ENCODE results near the gene TMEM98.
"Not testable (repeated sequence)": the region's sequence is repeated elsewhere in the genome, so short reads cannot be mapped to it uniquely, and the experiment has no call there.

The TMEM98 gene

DNA sequence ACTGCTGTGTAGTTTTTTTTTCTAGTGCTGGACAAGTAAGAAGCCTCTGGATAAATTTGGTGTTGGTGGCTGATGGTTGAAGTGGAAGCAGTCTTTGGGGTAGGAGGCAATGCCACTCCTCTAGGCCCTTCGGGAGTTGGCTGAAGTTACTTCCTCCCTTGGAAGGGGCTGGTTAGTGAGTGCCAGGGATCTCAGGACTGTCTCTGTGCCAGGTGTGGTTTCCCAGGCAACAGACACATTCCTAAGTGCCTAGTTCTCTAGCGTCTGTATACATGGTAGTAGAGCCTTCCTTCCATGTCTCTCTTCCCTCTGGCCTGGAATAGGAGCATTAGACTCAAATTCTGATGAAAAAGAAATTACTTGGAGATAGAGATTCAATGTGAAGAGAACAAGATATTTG, 15.3 kb downstream of the TMEM98 start:
- no peak for DNase-seq (ENCODE audit: low read depth)

DNA sequence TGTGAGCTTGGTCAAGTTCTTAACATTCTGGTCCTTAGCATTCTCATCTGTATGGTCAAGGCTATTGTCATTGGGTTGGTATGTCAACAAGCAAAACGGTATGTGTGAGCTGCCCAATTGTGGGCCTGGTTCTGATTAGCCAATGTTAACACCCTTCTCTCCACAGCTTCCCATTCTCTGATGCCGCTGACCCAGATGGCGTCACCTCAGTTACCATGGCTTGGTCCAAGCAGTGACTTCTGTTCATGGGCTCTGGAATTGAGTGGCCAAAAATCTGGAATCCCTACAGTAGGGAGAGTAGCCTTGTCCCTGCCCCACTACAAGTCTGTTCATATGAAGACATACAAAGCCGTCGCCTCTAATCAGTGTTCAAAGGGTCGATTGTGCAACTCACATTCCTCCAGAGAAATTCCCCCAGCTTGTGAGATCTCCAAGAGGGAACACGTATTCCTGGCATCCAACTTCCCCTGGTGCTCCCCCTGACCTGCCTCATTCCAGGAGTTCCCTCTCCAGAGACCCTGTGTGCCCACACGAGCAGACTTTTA, 15.8 kb downstream of the TMEM98 start:
- DNase-seq (ENCODE audit: low read depth), result no peak

DNA sequence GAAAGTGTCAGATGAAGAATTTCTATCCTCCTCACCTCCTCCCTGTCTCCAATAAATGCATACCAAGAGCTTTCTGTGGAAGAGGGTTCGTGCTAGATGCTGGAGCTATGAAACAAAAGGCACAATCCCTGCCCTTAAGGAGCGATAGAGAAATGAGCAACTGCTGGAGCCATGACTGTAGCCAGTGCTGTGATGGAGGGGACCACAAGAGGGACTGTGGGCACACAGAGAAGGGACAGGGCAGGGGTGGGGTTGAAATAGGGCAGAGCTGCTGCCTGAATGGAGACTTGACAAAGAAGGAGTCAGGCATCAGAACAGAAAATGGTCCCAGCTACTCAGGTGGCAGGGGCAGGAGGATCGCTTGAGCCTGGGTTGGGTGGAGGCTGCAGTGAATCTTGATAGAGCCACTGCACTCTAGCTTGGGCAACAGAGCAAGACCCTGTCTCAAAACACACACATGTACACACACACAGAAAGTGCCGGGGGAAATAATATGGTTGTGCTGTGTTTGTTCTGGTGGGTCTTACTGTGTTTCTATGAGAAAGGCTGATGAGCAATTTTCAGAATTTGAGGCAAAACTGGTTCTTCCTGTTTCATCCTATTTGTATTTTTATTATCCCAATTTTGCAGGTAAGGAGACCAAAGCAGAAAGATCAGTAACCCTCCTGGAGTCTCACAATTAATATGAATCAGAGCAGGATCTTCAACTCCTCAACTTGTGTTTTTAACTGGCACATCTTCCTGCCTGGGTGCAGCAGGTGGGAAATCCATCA, 16.5 kb downstream of the TMEM98 start:
- no peak for DNase-seq (ENCODE audit: low read depth)

DNA sequence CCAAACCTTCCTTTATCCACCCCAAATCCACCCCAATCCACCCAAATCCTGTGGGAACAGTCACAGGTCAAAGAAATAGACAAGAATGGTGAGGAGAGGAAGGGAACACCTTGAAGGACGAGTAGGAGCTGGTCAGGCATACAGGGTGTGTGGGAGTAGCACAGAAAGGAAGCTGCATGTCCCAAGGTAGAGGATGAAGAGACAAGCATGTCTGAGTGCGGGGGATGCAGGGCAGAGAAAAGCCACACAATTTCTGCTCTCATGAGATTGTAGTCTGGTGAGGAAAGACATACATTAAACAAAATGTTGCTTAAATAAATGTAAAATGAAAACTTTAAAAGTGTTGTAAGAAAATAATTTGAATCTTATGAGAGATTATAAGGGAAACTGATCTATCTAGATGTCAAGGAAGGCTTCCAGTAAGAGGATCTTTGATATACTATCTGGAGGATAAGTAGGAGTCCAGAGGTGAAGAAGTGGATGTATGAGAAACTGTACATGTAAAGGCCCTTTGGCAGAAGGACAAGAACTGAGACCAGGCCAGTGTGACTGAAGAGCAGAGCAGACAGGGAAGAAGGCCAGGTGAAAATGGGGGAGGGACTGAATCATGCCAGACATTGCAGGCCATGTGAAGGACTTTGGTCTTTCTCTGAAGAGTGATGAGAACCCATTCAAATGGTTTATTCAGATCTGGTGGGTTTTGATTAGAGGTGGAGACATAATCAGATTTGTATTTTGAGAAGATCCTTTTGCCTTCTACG, 18.6 kb downstream of the TMEM98 start:
- no peak for DNase-seq (ENCODE audit: low read depth)

DNA sequence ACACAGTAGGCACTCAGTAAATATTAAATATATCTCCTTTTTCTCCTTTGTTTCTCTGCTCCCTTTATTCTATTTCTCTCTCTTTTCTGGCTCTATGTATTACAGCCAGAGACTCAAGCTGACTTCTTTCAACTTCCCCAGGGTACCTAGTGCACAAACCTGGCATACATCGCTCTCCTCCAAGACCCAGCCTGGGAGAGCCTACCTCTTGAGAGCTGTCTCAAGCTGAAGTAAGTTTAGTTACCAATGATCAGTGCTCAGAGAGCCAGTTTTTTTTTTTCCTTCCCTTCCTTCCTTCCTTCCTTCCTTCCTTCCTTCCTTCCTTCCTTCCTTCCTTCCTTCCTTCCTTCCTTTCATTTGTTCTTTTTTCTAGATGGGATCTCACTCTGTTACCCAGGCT, 19.8 kb downstream of the TMEM98 start:
- DNase-seq (ENCODE audit: low read depth), result no peak

DNA sequence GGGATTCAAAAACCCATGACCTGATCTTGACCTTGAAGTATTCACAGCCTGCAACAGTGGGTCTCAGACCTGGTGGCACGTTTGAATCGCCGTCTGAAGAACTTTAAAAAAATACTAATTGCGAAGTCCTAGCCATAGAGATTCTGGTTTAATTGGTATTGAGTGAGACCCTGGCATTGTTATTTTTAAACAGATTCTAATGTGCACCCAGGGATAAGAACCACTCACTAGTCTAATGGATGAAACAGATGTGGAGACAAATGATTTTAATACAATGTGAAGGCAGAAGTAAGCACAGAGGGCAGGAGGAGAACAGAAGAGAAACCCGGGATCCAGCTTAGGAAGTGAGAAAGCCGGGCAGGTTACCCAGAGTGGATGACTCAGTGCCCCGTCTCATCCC, 21.2 kb downstream of the TMEM98 start:
- no peak for DNase-seq (ENCODE audit: low read depth)

DNA sequence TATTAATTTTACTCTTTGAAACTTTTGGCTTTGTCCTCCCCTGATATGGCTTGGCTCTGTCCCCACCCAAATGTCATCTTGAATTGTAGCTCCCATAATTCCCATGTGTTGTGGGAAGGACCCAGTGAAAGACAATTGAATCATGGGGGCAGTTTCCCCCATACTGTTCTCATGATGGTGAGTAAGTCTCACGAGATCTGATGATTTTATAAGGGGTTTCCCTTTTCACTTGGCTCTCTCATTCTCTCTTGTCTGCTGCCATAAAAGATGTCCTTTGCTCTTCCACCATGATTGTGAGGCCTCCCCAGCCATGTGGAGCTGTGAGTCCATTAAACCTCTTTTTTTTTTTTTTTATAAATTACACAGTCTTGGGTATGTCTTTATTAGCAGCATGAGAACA, 24.5 kb downstream of the TMEM98 start:
- DNase-seq (ENCODE audit: low read depth), result not testable (repeated sequence)

DNA sequence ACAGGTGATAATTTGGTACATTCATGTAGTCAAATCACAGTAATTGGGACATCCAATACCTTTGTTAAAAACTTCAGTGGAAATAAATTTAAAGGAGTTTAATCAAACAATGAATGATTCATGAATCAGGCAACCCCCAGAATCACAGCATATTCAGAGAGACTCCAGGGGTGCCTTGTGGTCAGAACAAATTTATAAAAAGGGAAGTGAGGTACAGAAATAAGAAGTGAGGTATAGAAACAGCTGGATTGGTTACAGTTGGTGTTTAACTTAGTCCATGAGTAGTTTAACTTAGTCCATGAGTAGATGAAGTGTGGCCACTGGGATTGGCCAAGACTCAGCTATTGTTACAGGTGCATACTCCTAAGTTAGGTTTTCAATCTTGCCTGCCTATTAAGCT, 25.1 kb downstream of the TMEM98 start:
- DNase-seq (ENCODE audit: low read depth), result no peak

DNA sequence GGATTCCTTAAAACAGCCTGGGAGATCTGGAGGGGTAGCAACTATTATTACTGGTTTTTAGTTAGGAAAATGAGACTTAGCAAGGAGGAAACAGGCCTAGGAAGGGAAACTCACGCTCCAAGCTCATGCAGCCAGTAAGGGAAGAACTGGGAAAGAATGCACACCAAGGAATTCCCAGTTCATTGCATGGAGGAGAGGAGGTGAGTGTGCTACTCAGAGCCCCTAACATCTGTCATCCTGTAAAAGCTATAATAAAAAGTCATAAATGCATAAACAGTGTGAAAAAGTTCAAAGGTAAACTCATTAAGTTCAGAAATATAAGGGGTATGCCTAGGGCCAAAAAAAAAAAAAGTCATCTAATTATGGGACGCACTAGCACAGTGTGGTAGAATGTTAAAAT, 25.9 kb downstream of the TMEM98 start:
- no peak for DNase-seq (ENCODE audit: low read depth)

DNA sequence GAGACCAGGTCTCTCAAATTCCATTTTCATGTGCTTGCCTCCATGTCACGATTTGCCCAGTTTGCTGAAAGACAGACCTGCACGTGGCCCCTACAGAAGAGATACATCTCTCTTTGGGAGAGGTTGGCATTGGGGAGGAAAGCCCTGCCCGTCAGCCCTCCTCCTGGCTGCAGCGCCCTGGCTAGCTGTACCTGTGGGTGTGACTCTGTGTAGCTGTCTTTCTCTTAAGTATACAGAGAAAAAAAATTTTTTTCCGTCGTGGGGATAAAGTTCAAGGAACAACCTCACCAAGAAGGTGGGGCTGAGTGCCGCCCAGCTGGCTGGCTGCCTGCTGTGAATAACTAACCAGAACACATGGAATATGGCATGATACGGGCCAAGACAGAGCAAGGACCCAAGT, 26.5 kb downstream of the TMEM98 start:
- no peak for DNase-seq (ENCODE audit: low read depth)

DNA sequence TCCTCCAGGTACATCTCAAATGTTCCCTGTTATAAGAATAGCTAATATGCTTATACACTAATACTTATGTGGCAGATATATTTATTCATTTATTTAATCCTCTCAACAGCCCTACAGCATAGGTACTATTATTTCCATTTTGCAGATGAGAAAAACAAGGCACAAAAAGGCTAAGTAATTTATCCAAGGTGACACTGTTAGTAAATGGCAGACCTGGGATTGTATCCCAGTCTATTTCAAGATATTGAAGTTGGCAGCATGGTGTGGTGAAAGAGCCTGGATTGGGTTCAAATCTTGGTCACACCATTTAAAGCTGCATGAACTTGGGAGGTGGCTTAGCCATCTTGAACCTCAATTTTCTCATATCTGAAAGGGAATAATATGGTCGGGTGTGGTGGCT, 27.2 kb downstream of the TMEM98 start:
- DNase-seq (ENCODE audit: low read depth), result no peak

DNA sequence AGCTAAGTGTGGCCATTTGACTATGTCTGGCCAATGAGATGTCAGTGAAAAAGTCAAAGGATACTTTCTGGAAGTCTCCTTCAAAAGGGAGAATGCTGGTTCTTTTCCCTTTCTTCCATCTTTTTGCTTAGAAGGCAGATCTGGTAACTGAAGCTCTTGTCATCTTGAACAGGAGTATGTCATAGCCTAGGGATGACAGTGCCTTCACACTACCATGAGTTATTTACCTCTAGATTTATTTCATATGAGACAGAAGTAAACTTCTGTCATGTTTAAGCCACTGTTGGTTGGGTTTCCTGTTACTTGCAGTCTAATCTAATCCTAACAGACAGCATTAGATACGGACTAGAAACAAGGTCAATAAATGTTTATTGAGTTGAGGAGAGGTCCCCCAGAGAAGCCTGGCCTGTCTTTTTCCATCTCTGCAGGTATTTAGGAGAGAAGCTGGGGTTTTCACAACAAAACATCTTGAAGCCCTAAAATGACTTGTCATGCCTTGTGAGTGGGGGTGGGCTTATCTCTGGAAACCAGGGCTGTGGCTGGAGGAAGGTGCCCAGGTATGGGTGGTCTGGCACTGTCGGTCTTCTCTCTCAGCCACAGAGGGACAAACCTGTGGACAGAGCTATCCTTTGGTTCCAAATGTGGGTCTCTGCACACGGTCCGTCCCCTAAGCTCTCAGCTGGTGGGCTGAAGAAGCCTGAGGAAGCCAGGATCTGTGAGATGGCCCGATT, 28.5 kb downstream of the TMEM98 start:
- no peak for DNase-seq (ENCODE audit: low read depth)

DNA sequence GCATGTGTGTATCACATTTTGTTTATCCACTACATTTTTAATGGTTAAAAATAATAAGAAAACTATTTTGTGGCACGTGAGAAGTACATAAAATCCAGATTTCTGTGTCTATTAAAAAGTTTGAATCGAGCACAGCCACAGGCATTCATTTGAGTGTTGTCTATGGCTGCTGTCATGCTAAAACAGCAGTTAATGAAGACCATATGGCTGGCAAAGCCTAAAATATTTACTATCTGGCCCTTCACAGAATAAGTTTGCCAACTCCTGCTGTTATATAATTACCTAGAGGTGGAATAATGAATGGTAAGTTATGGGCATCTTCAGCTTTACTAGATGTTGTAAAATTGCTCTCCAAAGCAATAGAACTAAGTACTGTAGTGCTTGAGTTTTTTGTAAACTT, 30.5 kb downstream of the TMEM98 start:
- no peak for DNase-seq (ENCODE audit: low read depth)

DNA sequence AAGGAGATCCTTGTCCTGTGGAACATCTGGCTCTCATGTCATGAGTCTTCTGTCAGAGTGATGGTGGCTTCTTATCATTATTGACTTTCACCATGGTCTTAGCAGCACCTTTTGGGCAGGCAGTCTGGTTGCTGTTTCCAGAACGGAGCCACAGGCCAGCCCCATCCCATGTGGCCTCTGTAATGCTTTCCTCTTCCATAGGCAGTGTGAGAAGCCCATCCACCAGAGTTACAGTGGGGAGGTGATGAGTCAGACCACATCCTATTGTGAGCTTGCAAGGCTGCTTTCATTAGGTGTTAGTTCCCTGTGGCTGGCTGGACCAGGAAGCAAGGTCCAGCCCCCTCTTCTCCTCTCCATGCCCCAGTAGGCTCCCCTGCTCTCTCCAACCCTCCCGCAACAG, 32.9 kb downstream of the TMEM98 start:
- DNase-seq (ENCODE audit: low read depth), result no peak

DNA sequence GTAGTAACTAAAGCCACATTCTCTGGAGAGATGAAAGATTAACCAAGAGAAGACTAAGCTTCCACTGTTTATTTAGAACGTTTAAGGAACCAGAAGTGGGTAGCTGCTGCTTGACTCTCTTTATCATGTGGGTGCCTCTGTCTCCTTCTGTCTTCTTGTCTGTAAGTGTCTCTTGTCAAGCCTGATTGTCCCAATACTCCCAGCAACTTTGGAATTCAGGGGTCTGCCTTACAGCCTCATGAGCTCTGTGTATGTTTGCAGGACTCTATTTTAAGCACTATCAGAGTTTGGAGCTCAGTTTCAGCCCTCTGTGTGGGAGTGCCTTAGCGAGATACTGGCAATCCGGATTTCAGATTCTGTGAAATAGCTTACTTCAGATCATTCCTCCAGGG, 34.4 kb downstream of the TMEM98 start:
- no peak for DNase-seq (ENCODE audit: low read depth)

DNA sequence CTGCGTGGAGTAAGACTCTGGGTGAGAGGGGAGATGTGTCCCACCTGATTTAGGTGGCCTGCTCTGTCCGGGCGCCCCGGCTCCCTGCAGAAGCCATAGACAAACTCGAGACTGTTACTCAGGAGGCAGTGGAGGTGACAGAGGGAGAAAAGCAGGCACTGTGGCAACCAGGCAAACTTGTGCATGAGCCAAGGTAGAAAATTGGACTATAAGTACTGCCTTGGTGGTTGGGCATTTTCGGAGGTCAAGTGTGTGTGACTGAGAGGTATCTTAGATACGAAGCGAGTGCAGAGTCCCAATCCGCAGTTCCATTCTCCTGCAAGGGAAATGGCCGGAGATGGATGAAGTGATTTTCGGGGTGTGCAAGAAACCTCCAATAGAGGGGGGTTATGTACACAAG, 36.6 kb downstream of the TMEM98 start:
- DNase-seq (ENCODE audit: low read depth), result no peak

DNA sequence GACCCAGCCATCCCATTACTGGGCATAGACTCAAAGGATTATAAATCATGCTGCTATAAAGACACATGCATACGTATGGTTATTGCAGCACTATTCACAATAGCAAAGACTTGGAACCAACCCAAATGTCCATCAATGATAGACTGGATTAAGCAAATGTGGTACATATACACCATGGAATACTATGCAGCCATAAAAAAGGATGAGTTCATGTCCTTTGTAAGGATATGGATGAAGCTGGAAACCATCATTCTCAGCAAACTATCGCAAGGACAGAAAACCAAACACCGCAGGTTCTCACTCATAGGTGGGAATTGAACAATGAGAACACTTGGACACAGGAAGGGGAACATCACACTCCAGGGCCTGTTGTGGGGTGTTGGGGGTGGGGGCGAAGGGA, 41.3 kb downstream of the TMEM98 start:
- not testable (repeated sequence) for DNase-seq (ENCODE audit: low read depth)

DNA sequence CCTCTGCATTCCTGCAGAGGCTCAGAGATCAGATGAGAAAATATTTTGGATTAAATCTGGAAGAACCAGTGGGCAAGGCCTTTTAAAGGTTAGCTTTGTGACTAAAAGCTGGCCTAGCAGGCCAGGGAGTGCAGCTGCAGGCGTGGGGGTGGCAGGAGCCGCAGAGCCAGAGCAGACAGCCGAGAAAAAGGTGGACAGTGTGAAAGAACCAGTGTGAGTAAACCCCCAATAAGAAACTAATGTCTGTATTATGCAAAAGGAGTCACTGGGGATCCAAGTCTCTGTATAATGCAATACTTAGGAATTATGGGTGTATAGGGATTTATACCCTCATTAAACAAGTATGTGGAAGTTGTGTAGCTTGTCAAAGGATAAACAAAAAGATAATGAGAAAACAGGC, 42.3 kb downstream of the TMEM98 start:
- peak; percentile 4 for DNase-seq (ENCODE audit: low read depth)

DNA sequence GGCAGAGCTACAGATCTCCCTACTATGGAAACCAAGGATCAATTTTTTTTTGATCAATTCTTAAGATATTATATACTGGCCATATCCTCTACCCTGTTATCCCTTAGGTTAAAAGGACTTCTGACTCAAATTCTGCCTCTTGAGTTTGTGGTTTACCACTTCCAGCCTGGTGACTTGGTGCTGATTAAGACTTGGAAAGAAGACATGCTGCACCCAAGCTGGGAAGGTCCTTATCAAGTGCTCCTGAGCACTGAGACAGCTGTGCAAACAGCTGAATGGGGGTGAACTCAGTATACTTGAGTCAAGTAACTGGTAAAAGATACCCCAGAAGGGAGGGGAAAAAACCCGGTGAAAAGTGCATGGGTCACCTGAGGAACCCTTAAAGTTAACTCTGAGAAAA, 43.2 kb downstream of the TMEM98 start:
- peak; percentile 16 for DNase-seq (ENCODE audit: low read depth)

DNA sequence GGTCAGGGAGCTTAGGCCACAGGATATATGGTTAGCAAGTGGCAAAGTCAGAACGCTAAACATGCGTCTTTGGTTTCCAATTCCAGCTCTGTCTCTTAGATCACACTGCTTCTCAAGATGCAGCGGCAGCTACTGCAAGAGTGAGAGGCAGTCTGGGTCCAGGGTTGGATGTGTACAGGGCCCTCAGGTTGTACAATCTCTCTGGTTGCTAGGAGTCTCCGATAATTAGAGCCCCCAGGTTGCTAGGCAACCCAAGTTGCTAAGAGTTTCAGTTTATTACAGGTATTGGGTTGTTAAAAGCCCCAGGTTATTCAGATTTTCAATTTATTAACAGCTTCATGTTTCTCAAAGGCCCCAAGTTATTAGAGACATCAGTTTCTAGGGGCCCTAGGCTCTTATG, 48.2 kb downstream of the TMEM98 start:
- no peak for DNase-seq (ENCODE audit: low read depth)

DNA sequence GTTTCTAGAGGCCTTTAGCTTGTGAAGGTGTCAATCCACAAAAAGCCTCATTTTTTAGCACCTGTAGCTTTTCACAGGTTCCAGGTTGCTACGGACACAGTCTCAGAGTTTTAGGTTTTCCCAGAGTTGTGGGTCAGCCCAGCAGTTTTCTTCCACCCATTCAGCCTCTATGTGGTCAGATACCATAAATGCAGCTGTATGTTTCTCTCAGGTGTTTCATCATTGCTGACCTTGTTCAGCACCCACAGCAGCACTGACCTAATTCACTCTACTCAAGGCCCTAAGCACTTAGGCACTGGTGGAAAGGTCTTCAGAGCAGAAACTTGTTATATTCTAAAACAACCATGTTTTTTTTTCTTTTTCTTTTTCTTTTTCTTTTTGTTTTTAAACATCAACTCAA, 48.7 kb downstream of the TMEM98 start:
- DNase-seq (ENCODE audit: low read depth), result no peak

DNA sequence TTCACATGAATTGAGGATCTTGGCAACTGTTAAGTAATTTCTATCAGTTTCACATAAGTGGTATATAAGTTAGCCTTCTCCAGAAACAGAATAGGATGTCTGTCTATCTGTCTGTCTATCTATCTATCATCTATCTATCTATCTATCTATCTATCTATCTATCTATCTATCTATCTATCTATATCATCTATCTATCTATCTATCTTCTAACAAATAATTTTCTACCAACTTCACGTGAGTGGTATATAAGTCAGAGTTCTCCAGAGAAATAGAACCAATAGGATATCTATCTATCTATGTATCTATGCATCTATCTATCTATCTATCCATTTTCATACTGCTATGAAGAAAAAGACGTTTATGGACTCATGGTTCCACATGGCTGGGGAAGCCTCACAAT, 52.3 kb downstream of the TMEM98 start:
- no peak for DNase-seq (ENCODE audit: low read depth)

DNA sequence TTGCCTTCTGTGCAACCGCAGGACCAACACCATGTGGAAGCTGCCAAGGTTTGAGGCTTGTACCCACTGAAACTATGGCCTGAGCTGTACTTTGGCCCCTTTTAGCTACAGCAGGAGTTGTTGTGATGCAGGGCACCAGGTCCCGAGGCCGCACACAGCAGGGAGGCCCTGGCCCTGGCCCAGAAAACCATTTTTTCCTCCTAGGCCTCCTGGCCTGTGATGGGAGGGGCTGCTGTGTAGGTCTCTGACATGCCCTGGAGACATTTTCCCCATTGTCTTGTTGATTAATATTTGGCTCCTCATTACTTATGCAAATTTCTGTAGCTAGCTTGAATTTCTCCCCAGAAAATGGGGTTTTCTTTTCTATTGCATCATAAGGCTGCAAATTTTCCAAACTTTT, 53.7 kb downstream of the TMEM98 start:
- not testable (repeated sequence) for DNase-seq (ENCODE audit: low read depth)
